K562 (cell line): Measurements from ENCODE around the gene FHIT. TPM values are rescaled to one million over a fixed set of nuclear protein-coding genes. Genes with fewer than 3 reads are reported as not detected.
"Not testable (repeated sequence)": the region's sequence is repeated elsewhere in the genome, so short reads cannot be mapped to it uniquely, and the experiment has no call there.

Source experiments
- ATAC-seq: fragments of 200-7000 bp; cut with Tn5 transposase; 3 replicates; pipeline ENCODE4 v1.9.1; 2020; ENCODE audit warnings: moderate library complexity
- BruUV-seq: library from RNA; stranded (reverse); fragments of 400-500 nt; replicated peaks from 2 replicates; lab custom pipeline; 2021; lab: Mats Ljungman, UMichigan
- CTCF ChIA-PET: fragments of 300-600 bp; formaldehyde crosslinking; extraction: SDS; loops from one replicate; lab custom pipeline; 2021; ENCODE audit warnings: low intra/inter-chr PET ratio; lab: Yijun Ruan, JAX
- POLR2A ChIA-PET: fragments of 300-600, 350-650 bp; sonication (Branson Sonifier 250); formaldehyde crosslinking; extraction: SDS; loops from one replicate; lab custom pipeline; 2021; ENCODE audit warnings: antibody characterized with exemption, inconsistent platforms; lab: Yijun Ruan, JAX
- DNase-seq, 4 experiments: peaks; one replicate each; pipeline versions ENCODE4 v3.0.0 to v3.0.0-alpha.2; 2011 to 2018; ENCODE audit warnings: low spot score in 3 of 4, mixed read lengths in 3 of 4; ENCODE audit errors: extremely low read depth in 1 of 4
- FAIRE-seq: peaks from 2 replicates; lab custom pipeline; 2011; peaks lifted over from hg19 to GRCh38; lab: Jason Lieb, UNC
- H2AFZ ChIP-seq: 2 replicates; pipeline ENCODE4 v1.6.0; 2011; ENCODE audit warnings: low read depth, low read length, control low read depth, inconsistent platforms
- H3K27ac ChIP-seq: fragments of 200-600 bp; 3 replicates; pipeline ENCODE4 v1.8.0; 2011; ENCODE audit warnings: low read depth, mild to moderate bottlenecking, control low read depth, inconsistent platforms, low read length, moderate library complexity, mixed read lengths; ENCODE audit errors: extremely low read depth
- H3K27me3 ChIP-seq, 2 experiments: fragments of 300-600 bp in 1 of 2; 2 replicates in 1 of 2; 3 replicates in 1 of 2; pipeline versions ENCODE4 v1.6.0 to v1.8.0; 2011; ENCODE audit warnings: inconsistent platforms in 2 of 2, low read length in 2 of 2, mild to moderate bottlenecking in 1 of 2, mixed read lengths in 1 of 2, moderate library complexity in 1 of 2; ENCODE audit not compliant: control insufficient read depth in 2 of 2, insufficient read depth in 2 of 2
- H3K36me3 ChIP-seq: fragments of 300-600 bp; 3 replicates; pipeline ENCODE4 v1.8.0; 2011; ENCODE audit warnings: mild to moderate bottlenecking, low read length, inconsistent platforms; ENCODE audit not compliant: control insufficient read depth, insufficient read depth
- H3K4me1 ChIP-seq, 2 experiments: fragments of 200-600 bp in 1 of 2; replicated peaks in 1 of 2; 2 replicates in 1 of 2; 3 replicates in 1 of 2; pipeline versions ENCODE4 v1.5.1 to v1.8.0; 2011; ENCODE audit warnings: inconsistent platforms in 2 of 2, low read length in 2 of 2, mild to moderate bottlenecking in 1 of 2, mixed read lengths in 1 of 2, moderate library complexity in 1 of 2; ENCODE audit not compliant: control insufficient read depth in 2 of 2, insufficient read depth in 2 of 2
- H3K4me2 ChIP-seq: 2 replicates; pipeline ENCODE4 v1.6.1; 2011; ENCODE audit warnings: low read length, control low read depth, inconsistent platforms, mixed read lengths; ENCODE audit not compliant: insufficient read depth
- H3K4me3 ChIP-seq: fragments of 200-600 bp; sonication (generic), shearing (Covaris generic); 2 replicates; pipeline ENCODE4 v1.5.1; 2016; ENCODE audit warnings: control low read depth, inconsistent platforms
- H3K79me2 ChIP-seq: fragments of 200-600 bp; 3 replicates; pipeline ENCODE4 v1.8.0; 2011; ENCODE audit warnings: low read length, inconsistent platforms; ENCODE audit not compliant: control insufficient read depth, insufficient read depth
- H3K9ac ChIP-seq, 2 experiments: 2 replicates each; pipeline versions ENCODE4 v1.6.0 to v1.6.1; 2011; ENCODE audit warnings: low read depth in 2 of 2, low read length in 2 of 2, control low read depth in 1 of 2, inconsistent platforms in 1 of 2, mild to moderate bottlenecking in 1 of 2, mixed read lengths in 1 of 2; ENCODE audit not compliant: insufficient read depth in 1 of 2
- H3K9me1 ChIP-seq: one replicate; pipeline ENCODE4 v1.6.0; 2011; ENCODE audit warnings: inconsistent platforms, mild to moderate bottlenecking, low read length, moderate library complexity; ENCODE audit not compliant: control insufficient read depth, insufficient read depth
- H3K9me3 ChIP-seq: replicated peaks from 2 replicates; pipeline ENCODE4 v1.5.1; 2011; ENCODE audit warnings: low read depth, low read length, inconsistent platforms; ENCODE audit not compliant: control insufficient read depth, insufficient read depth
- H4K20me1 ChIP-seq: replicated peaks from 2 replicates; pipeline ENCODE4 v1.6.1; 2011; ENCODE audit warnings: low read length, inconsistent platforms, mixed read lengths; ENCODE audit not compliant: control insufficient read depth, insufficient read depth
- GATAD2B ChIP-seq: fragments of 450-650 bp; IDR thresholded peaks from 2 replicates; pipeline ENCODE4 v1.6.1; 2017; ENCODE audit warnings: mild to moderate bottlenecking, borderline replicate concordance
- ILK ChIP-seq: fragments of 450-650 bp; IDR thresholded peaks from 2 replicates; pipeline ENCODE4 v1.6.1; 2016; ENCODE audit warnings: missing genetic modification characterization, low read depth, mild to moderate bottlenecking, missing compliant biosample characterization, moderate library complexity, borderline replicate concordance
- ZNF668 ChIP-seq: fragments of 250-450 bp; sonication (Bioruptor Pico); IDR thresholded peaks from 2 replicates; pipeline ENCODE4 v1.8.0; 2022; ENCODE audit warnings: mild to moderate bottlenecking, inconsistent platforms
- WGBS: fragments of 100-300 bp; shearing (Covaris generic); methylation state at CpG from one replicate; pipeline ENCODE4 v1.1.6; 2016; ENCODE audit warnings: low coverage, mixed read lengths; ENCODE audit not compliant: insufficient coverage; ENCODE audit errors: missing lambda C conversion rate; 5-methylcytosine and 5-hydroxymethylcytosine counted together
- in situ Hi-C: fragments of 300-500 bp; cut with MboI; formaldehyde crosslinking; loops from 4 replicates; pipeline ENCODE4 v1.15.0; 2018; ENCODE audit warnings: inconsistent platforms, mixed read lengths
- intact Hi-C: fragments of 100-400 bp; cut with micrococcal nuclease; formaldehyde crosslinking; loops from 2 replicates; pipeline ENCODE4 v1.14.2; 2022
- polyA plus RNA-seq, 8 experiments: library from polyadenylated mRNA; depleted of rRNA in 4 of 8; stranded (reverse) in 5 of 8; unstranded in 3 of 8; fragments of >200 nt; fragmentation: Nextera tagmentation in 2 of 8; fragmentation: Illumina TruSeq in 1 of 8; extraction: Ambion mirVana in 2 of 8; extraction: Trizol in 1 of 8; gene quantifications; 2 replicates each; pipeline versions ENCODE4 v1.2.1 to v1.2.3, GENCODE V29; 2011 to 2014; ENCODE audit warnings: inconsistent platforms in 1 of 8, missing spikeins in 1 of 8
- total RNA-seq, 7 experiments: library from RNA; depleted of rRNA in 6 of 7; stranded (reverse); fragments of >200 nt in 6 of 7; fragmentation: Illumina TruSeq in 2 of 7; extraction: Trizol in 2 of 7; gene quantifications; 2 replicates each; pipeline versions ENCODE4 v1.2.1 to v1.2.3, GENCODE V29; 2011 to 2021; ENCODE audit warnings: low replicate concordance in 1 of 7
- TF ChIP-seq, protein P1 (sequence below): sonication (generic); formaldehyde crosslinking; IDR thresholded peaks from 2 replicates; pipeline ENCODE4 v1.8.1; 2023; ENCODE audit warnings: mild to moderate bottlenecking, missing genetic modification reagents
- TF ChIP-seq, protein P2 (sequence below): sonication (generic); formaldehyde crosslinking; IDR thresholded peaks from 2 replicates; pipeline ENCODE4 v1.8.0; 2023; ENCODE audit warnings: missing genetic modification reagents, mild to moderate bottlenecking, borderline replicate concordance

Gene FHIT
- total and polyA plus RNA-seq, 9 of the 15 experiments (the other 6 are each of a cell fraction or from before 2014, with no cell fraction given), result 1.7 to 9.1 (median 4.3) TPM

DNA sequence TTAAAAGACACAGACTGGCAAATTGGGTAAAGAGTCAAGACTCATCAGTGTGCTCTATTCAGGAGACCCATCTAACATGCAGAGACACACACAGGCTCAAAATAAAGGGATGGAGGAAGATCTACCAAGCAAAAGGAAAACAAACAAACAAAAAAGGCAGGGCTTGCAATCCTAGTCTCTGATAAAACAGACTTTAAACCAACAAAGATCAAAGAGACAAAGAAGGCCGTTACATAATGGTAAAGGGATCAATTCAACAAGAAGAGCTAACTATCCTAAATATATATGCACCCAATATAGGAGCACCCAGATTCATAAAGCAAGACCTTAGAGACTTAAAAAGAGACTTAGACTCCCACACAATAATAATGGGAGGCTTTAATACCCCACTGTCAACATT is 206.1 kb downstream of the FHIT start:
- H3K4me3 ChIP-seq, DNase-seq, CTCF ChIA-PET, H3K79me2 ChIP-seq, H3K27me3 ChIP-seq, in situ Hi-C loops, H3K4me2 ChIP-seq, FAIRE-seq, BruUV-seq, H3K36me3 ChIP-seq, intact Hi-C loops, POLR2A ChIA-PET, H4K20me1 ChIP-seq, H3K4me1 ChIP-seq, H2AFZ ChIP-seq, H3K9me3 ChIP-seq, H3K9me1 ChIP-seq, H3K9ac ChIP-seq, ATAC-seq, H3K27ac ChIP-seq: not testable (repeated sequence)
- WGBS, result 0% methylated on average over 1 of the region's 1 CpG

DNA sequence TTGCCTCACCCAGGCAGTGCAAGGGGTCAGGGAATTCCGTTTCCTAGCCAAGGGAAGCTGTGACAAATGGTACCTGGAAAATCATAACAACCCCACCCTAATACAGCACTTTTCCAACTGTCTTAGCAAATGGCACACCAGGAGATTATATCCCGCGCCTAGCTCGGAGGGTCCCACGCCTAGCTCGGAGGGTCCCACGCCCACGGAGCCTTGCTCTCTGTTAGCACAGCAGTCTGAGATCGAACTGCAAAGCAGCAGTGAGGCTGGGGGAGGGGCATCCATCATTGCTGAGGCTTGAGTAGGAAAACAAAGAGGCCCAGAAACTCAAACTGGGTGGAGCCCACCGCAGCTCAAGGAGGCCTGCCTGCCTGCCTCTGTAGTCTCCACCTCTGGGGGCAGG is 208.1 kb downstream of the FHIT start:
- Histone ChIP-seq H2AFZ (no peak overlapping the region), H3K9ac (no peak overlapping the region), H3K4me3 (no peak overlapping the region), H4K20me1 (no peaks in the 10 kb centered on the region), H3K79me2 (no peaks in the 10 kb centered on the region), H3K9me3 (no peaks in the 10 kb centered on the region), H3K9me1 (no peaks in the 10 kb centered on the region), H3K4me2 (no peak overlapping the region), H3K27me3 (no peaks in the 10 kb centered on the region), H3K36me3 (no peaks in the 10 kb centered on the region), H3K27ac (no peak overlapping the region), H3K4me1 (no peaks in the 10 kb centered on the region)
- DNase-seq (no peak), ATAC-seq (no peak), FAIRE-seq (no peak)
- BruUV-seq, result no TSS peak
- intact Hi-C loops (no loop called here), in situ Hi-C loops (no loop called here)
- ChIA-PET CTCF (no interaction called here), POLR2A (interaction anchor here (0.8 kb wide), 1 partner anchor 12 kb away, joined by 3 read pairs; no protein-coding TSS in a partner anchor)
- WGBS, result 54% methylated on average over 9 of the region's 10 CpGs
- TF ChIP-seq, protein P1, sequence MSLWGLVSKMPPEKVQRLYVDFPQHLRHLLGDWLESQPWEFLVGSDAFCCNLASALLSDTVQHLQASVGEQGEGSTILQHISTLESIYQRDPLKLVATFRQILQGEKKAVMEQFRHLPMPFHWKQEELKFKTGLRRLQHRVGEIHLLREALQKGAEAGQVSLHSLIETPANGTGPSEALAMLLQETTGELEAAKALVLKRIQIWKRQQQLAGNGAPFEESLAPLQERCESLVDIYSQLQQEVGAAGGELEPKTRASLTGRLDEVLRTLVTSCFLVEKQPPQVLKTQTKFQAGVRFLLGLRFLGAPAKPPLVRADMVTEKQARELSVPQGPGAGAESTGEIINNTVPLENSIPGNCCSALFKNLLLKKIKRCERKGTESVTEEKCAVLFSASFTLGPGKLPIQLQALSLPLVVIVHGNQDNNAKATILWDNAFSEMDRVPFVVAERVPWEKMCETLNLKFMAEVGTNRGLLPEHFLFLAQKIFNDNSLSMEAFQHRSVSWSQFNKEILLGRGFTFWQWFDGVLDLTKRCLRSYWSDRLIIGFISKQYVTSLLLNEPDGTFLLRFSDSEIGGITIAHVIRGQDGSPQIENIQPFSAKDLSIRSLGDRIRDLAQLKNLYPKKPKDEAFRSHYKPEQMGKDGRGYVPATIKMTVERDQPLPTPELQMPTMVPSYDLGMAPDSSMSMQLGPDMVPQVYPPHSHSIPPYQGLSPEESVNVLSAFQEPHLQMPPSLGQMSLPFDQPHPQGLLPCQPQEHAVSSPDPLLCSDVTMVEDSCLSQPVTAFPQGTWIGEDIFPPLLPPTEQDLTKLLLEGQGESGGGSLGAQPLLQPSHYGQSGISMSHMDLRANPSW (CRISPR knock-in tag), result no peak
- TF ChIP-seq GATAD2B (no peak), ILK (tag) (no peak), ZNF668 (CRISPR knock-in tag) (no peak)
- TF ChIP-seq, protein P2, sequence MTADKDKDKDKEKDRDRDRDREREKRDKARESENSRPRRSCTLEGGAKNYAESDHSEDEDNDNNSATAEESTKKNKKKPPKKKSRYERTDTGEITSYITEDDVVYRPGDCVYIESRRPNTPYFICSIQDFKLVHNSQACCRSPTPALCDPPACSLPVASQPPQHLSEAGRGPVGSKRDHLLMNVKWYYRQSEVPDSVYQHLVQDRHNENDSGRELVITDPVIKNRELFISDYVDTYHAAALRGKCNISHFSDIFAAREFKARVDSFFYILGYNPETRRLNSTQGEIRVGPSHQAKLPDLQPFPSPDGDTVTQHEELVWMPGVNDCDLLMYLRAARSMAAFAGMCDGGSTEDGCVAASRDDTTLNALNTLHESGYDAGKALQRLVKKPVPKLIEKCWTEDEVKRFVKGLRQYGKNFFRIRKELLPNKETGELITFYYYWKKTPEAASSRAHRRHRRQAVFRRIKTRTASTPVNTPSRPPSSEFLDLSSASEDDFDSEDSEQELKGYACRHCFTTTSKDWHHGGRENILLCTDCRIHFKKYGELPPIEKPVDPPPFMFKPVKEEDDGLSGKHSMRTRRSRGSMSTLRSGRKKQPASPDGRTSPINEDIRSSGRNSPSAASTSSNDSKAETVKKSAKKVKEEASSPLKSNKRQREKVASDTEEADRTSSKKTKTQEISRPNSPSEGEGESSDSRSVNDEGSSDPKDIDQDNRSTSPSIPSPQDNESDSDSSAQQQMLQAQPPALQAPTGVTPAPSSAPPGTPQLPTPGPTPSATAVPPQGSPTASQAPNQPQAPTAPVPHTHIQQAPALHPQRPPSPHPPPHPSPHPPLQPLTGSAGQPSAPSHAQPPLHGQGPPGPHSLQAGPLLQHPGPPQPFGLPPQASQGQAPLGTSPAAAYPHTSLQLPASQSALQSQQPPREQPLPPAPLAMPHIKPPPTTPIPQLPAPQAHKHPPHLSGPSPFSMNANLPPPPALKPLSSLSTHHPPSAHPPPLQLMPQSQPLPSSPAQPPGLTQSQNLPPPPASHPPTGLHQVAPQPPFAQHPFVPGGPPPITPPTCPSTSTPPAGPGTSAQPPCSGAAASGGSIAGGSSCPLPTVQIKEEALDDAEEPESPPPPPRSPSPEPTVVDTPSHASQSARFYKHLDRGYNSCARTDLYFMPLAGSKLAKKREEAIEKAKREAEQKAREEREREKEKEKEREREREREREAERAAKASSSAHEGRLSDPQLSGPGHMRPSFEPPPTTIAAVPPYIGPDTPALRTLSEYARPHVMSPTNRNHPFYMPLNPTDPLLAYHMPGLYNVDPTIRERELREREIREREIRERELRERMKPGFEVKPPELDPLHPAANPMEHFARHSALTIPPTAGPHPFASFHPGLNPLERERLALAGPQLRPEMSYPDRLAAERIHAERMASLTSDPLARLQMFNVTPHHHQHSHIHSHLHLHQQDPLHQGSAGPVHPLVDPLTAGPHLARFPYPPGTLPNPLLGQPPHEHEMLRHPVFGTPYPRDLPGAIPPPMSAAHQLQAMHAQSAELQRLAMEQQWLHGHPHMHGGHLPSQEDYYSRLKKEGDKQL (CRISPR knock-in tag), result no peak
